Measurements from ENCODE around the gene CASP4.
"Not testable (repeated sequence)": the region's sequence is repeated elsewhere in the genome, so short reads cannot be mapped to it uniquely, and the experiment has no call there.

The CASP4 gene

DNA sequence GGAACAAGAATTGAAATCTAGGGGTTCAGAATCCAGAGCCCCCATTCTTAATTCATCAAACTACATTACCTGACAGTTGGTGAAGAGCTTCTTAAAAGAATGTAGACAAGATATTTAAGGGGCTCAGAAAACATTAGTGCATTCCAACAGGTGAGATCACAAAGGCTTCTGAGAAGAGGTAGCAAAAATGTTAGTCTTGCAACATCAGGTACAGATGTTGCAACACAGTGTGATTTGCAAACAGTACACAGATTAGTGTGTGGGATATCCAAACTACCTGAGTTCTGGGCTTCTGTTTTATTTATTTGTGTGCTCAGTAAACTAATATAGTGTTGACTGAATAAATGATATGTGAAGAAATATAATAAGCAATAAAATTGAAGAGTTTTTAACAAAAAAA, 11.8 kb downstream of the CASP4 start:
- DNase-seq (ENCODE audit: low read depth in 2 of 2), result no peak

DNA sequence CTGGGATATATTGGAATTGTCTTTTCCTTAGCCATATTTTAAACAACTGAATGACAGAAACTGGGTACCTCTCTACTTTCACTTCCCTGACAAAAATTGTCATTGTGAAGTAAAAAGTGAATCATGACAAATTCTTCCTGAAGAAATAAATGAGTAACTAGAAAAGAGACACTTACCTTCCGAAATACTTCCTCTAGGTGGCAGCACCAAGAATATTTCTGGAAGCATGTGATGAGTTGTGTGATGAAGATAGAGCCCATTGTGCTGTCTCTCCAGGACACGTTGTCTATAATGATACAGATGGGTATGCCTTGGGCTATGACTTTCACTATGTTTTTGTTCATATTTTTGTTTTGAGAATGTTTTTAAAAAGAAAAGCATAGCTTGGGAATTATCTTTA, 21.5 kb downstream of the CASP4 start:
- DNase-seq (ENCODE audit: low read depth in 2 of 2), result no peak

DNA sequence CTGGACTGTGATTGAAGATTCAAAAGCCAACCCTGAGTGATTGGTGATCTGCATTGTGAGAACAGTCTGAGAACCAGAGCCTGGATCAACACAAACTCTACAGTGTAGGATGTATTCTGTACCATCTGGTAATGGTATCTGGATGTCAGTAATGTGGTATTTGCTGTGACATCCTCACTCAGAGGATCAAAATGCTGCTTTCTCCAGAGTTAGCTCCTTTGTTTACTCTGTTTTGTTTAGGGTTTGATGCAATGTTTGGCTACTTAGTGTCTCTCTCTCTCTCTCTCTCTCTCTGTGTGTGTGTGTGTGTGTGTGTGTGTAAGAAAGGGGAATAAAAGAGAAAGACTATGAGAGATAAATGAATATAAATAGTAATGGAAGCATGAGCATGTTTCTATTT, 24.3 kb downstream of the CASP4 start:
- DNase-seq (ENCODE audit: low read depth in 2 of 2), result no peak

DNA sequence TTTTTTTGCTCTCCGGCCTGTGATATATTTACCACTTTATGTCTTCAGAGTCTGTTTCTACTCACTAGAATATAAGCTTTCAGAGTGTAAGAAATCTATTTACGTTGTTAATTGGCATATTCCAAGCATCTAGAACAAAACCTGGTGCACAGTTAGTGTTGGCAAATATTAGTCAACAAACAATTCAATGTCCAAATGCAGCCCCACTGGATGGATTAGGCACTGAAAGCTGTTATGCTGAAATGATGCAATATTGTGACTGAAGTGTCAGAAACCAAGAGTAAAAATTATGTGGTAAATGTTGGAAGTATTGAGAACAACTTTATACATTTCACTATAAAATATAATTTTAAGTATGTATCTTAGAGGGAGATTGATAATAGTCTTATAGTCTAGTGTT, 24.8 kb downstream of the CASP4 start:
- DNase-seq (ENCODE audit: low read depth in 2 of 2), result no peak

DNA sequence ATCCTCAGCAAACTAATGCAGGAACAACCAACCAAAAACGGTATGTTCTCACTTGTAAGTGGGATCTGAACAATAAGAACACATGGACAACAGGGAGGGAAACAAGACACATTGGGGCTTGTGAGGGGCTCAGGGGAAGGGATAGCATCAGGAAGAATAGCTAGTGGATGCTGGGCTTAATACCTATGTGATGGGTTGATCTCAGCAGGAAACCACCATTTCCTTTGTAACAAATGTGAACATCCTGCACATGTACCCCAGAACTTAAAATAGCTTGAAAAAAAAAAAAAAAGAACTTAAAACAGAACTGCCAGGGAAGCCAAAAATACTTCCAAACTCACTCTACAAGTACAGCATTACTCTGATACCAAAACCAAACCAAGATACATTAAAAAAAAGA, 33.8 kb downstream of the CASP4 start:
- DNase-seq (ENCODE audit: low read depth in 2 of 2), result no peak

DNA sequence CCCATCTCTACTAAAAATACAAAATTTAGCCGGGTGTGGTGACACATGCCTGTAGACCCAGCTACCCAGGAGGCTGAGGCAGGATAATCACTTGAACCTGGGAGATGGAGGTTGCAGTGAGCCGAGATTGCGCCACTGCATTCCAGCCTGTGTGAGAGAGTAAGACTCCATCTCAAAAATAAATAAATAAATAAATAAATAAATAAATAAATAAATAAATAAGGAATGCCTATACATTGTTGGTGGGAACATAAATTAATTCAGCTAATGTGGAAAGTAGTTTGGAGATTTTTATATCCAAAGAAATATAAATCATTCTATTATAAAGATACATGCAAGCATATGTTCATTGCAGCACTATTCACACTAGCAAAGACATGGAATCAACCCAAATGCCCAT, 34.3 kb downstream of the CASP4 start:
- DNase-seq (ENCODE audit: low read depth in 2 of 2), result not testable (repeated sequence)

DNA sequence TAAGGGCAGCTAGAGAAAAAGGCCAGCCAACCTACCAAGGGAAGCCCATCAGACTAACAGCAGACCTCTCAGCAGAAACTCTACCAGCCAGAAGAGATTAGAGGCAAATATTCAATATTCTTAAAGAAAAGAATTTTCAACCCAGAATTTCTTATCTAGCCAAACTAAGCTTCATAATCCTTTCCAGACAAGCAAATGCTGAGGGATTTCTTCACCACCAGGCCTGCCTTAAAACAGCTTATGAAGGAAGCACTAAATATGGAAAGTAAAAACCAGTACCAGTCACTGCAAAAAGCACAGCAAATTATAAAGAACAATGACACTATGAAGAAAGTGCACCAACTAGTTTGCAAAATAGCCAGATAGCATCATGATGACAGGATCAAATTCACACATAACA, 39.6 kb downstream of the CASP4 start:
- no peak for DNase-seq (ENCODE audit: low read depth in 2 of 2)

DNA sequence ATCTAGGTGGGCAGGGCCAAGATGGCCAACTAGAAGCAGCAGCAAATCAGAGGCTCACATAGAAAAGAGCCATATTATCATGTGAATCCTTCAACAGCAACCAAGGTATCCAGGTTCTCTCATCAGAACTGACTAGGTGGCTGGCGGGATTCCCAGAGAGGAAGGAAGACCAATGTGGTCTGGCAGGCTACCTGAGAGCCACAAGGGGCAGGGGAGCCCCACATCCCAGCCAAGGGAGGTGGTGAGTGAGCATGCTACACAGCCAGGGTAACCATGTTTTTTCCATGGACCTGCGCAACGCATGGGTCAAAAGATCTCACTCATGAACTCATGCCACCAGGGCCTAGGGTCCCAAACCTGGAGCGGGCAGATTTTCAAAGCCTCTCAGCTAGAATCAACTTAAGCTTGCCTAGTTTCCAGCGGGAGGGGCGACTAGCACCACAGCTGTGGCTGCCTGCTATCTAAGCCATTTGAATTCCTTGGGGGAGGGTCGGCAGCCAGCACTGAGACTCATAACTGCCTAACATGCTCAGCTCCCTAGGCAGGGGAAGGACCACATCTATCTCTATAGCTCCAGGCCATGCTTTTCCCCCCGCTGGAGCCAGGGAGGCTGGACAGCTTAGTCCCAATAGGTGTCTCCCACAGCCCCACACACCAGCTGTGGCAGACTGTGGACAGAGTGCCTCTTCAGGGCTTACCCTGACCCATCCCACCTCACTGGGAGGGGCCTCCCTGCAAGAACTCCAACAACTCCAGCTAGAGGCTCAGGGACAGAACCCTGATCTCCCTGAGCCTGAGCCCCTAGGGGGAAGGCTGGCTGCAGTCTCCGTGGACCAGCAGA, 41.4 kb downstream of the CASP4 start:
- DNase-seq (ENCODE audit: low read depth in 2 of 2), result no peak

DNA sequence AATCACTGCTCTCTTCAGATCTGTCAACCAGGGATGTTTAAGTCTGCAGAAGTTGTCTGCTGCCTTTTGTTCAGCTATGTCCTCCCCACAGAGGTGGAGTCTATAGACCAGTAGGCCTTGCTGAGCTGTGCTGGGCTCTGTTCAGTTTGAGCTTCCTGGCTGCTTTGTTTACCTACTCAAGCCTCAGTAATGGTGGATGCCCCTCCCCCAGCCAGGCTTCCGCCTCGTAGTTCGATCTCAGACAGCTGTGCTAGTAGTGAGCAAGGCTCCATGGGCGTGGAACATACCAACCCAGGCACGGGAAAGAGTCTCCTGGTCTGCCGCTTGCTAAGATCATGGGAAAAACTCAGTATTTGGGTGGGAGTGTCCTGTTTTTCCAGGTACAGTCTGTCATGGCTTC, 42.5 kb downstream of the CASP4 start:
- DNase-seq (ENCODE audit: low read depth in 2 of 2), result no peak

DNA sequence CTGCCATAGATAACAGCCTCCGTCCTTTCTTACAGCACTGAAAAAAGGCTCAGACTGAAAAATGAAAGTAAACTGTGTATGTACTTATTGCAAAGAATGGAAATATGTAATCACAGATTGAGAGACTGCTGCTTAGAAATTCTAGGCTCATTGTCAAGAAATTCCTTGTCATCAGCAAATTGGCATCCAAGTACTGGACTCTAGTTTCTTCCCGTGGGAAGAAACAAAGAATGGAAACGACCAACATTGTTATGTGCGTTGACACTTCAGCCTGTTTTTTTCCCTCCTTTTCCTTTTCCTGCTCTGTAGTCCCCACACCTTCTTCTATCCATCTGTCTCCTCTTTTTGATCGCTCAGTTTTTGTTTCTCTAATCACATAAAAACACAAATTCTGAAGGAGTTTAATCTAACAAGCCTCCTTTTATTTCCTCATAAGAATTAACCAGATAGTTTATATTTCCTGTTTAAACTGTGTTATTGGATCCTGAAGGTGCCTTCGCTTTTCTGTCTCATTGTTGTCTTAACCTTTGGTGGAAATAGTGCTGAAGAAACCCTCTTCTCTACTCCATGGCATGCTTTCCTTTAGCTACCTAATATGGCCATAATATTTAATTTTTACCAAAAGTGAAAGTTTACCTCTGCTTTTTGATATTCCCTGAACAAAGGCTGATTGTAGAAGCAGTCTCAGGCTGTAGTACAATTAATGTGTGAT, 50.1 kb downstream of the CASP4 start:
- no peak for DNase-seq (ENCODE audit: low read depth in 2 of 2)

DNA sequence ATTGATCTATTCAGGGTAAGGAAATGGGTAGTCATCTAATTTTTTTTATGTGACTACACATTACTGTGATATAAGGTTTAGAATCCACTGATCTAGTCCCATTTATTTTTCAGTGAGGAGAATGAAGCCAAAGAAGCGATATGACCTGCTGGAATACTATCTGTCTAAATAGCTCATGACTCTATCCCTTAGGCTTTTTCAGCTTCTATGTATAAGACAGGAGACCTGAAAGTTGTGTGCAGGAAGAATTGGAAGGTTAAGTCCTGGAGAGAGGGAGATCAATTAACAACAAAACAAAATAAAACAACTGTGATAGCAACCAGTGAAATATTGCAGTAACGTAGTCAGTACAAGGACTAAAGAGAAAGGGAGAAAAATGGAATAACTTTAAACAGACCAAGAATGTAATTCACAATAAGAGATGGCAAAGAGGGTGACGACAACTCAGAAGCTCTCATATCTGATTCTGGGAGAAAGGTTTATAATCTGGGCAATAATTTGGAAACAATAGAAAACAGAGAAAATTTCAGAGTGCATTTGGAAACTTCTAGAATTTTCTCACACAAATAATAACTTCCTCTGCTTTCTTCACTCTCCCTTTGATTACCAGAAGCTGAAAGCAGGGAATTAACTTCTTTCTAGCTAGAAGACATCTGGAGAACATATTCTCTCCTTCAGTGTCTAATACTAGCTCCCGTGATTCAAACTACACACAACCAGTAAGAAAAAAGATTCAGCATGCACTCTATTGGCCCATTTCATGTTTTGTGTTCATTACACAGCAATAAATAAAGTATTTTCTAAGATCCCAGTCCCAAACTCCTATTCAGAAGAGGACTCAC, 50.9 kb downstream of the CASP4 start:
- DNase-seq (ENCODE audit: low read depth in 2 of 2), result no peak

DNA sequence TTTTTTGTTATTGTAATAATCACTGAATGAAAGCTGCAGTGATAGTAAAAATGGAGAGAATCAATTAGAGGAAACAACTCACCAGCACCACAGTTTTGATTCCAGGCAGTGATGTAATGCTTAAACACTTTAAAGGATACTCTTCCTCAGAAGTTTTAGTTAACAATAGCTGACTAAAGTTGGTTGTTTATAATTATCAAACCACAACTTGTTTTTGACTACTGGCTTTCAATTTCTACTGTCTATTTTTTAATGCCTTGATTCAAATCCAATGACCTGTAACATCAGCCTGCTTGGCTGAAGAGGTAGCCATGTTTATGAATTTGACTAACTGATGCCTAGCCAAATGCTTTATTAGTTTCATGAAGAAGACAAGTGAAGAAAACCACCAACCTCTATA, 51.9 kb downstream of the CASP4 start:
- DNase-seq (ENCODE audit: low read depth in 2 of 2), result no peak

DNA sequence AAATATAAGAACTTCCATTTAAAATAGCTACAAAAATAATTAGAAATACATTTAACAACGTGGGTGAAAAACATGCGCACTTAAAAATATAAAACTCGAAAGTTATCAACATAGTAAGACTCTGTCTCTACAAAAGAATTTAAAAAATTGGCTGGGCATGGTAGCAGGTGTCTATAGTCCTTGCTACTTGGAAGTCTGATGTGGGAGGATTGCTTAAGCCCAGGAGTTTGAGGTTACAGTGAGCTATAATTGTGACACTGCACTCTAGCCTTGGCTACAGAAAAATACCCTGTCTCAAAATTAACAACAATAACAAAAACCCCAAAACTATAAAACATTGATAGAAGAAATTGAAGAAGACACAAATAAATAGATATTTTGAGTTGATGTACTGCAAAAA, 56.3 kb downstream of the CASP4 start:
- no peak for DNase-seq (ENCODE audit: low read depth in 2 of 2)

DNA sequence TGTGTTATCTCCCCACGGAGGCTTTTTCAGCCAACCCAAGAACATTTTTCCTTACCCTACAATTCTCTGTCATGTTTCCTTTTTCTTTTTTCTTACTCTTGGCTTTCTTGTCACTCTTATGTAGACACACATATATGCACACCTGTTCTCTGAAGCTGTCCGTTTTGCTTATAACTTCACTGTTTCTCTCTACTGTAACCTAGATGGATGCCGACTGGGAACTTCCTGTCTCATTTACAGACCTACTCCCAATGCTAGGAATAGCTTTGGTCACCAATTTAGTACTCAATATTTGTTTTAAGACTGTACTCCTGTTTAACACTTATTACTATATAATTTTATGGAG, 60.2 kb downstream of the CASP4 start:
- no peak for DNase-seq (ENCODE audit: low read depth in 2 of 2)

DNA sequence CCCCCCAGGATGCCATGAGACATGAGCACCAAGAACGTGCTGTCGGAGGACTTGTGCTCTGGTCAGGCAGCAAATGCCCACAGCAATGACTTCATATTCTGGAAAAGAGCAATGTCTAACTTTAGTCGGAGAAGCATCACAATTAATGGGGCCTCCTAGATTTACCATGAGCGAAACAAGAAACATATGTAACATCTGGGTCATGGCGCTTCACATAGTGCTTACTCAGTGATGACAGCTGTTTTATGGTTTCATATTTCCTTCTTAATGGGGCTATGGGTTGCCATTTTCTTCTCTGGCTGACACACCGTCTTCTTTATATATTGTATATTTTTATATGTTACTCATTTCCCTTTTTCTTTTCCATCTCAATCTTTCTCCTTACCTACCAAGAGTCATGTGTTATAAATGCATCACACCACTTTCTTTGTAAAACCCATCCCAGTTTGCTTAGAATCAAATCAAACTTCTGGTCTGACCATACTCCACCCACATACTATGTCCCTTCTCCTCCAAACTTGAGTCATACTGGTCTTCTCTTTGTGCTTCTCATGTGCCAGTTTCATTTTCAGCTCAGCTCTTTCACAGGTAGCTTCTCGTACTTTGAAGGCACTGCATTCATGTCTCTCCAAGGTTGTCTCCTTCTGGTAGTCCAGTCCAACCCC, 60.7 kb downstream of the CASP4 start:
- no peak for DNase-seq (ENCODE audit: low read depth in 2 of 2)

DNA sequence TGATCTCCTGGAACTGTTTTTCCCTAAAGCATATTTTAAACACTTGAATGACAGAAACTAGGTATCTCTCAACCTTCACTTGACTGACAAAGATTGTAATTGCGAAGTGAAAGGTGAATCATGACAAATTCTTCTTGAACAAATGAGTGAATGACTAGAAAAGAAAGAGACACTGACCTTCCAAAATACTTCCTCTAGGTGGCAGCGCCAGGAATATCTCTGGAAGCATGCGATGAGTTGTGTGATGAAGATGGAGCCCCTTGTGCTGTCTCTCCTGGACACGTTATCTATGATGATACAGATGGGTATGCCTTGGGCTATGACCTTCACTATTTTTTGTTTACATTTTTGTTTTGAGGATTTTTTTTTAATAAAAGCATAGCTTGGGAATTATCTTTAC, 63.1 kb downstream of the CASP4 start:
- no peak for DNase-seq (ENCODE audit: low read depth in 2 of 2)

DNA sequence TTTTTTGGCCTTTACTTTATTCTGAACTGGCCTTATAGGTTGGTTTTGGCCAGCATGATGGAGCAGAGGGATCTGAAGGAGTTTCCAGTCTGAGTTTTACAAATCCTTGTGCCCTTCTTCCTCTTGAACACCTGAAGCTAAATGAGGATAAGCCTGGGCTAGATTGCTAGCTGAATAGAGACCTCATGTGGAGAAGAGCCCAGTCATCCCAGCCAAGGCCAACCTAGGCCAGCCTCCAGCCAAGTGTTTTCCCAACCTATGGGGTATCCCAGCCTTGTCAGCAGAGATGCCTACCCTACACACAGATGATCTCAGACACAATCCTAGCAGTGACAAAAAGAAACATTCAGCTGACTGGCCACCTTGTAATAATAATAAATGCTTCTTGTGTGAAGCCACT, 69.1 kb downstream of the CASP4 start:
- DNase-seq (ENCODE audit: low read depth in 2 of 2), result no peak

DNA sequence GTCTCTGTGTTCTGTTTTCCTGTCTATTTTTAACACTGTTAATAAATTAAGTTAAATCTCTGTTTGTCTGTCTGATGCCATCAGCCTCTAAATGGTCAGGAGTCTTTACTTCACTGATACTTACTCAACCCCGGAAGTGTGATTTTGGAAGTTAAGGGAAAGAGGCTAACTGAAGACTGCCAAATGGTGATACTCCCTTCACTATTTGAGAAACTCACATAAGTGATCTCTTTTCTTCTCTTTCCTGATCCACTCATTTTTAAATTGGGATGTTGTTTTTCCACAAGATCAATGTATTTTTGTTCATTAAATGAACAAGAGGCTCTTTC, 69.7 kb downstream of the CASP4 start:
- DNase-seq (ENCODE audit: low read depth in 2 of 2), result no peak

DNA sequence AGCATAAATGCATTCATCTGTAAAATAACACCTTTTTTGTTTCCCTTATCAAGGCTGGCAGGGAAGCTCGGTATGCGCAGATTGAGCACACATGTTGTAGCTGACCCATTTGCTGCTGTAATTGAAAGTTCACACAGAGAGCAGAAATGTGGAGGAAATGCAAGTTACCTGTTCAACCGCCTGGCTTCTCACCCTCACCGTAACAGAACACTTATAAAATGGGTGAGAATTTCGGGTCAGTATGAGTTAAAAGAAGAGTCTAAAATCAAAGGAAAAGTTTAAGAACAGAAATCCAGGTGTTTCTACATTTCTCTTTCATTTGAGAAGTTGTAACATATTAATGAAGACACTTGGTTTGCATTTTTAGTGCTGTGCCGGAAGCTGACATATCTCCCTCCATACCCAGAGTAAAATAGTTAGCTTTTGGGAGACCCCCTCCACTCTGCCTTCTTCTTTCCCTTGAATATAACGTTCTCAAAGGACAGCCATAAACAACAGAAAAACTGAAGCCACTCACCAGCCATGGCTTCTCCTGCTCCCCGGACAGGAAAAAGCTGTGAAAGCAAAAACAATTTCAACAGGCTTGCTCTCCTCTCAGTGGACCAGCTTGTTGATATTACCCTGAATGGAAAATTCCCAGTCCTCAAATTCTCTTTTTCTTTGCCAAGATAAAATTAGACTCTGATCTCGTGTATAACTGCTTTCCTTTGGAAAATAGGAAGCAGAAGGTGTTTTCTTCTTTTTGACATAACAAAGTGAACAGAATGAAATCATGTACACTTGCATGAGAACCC, 70.3 kb downstream of the CASP4 start, which contains the start of gene CASP12:
Gene CASP12 (minus strand): TSS at position 570 of the 794 bp plus-strand sequence.
- DNase-seq (ENCODE audit: low read depth in 2 of 2), result no peak

DNA sequence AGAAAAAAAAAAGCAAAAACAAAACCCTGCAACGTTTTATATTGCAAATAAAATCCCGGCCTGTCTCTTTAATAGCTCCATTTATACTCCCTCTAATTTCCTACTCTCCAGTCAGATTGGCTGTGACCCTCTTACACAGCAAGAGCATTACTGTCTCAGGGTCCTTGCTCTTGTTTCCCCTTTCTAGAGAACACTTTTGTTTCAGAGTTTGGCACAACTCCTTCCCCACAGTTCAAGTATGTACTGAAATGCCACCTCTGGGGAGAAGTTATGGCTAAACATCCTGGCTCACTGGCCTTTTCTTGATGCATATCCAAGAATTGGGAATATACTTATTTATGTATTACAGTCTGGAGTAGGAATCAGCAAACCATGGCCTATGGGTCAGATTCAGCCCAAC, 72.7 kb downstream of the CASP4 start:
- no peak for DNase-seq (ENCODE audit: low read depth in 2 of 2)

DNA sequence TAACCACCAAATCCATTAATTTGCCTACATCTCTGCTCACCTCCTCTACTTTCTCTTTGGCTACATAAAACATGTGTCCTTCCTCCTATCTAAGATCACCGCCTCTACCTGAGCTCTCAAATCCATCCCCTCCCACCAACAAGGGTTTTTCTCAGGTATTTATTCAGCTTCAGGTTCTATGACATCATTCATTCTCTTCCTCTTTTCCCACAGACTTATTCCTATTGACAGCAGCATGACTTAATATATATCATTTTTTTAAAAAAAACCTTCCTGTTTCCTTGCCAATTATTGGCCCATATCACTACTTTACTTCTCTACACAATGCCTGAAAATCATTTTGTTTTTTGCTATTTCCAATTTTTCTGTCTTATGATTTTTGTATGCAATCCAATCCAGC, 74.5 kb downstream of the CASP4 start:
- no peak for DNase-seq (ENCODE audit: low read depth in 2 of 2)
